ENCODE measurements around the gene TNFRSF6B. TPM values are rescaled to one million over a fixed set of nuclear protein-coding genes. Genes with fewer than 3 reads are reported as not detected.
A peak's percentile ranks its signal among the peaks of the same experiment; 100 is the strongest.
"Not testable (repeated sequence)": the region's sequence is repeated elsewhere in the genome, so short reads cannot be mapped to it uniquely, and the experiment has no call there.

The TNFRSF6B gene
- total and polyA plus RNA-seq, 2 donors from 2014 or later, result 2.4 to 64.5 TPM

- Histone ChIP-seq H3K9ac (ENCODE audit: low read length in 3 of 3) (peak overlapping the region; percentile 37 to 89 (median 83)), H3K27ac (ENCODE audit: low read depth in 2 of 2, low read length in 2 of 2) (peak overlapping the region; percentile 74 to 81), H3K4me3 (ENCODE audit: low read length in 3 of 3) (peak overlapping the region; percentile 79 to 94 (median 91)), H3K4me1 (ENCODE audit: control insufficient read depth in 2 of 3, insufficient read depth in 2 of 3, low read depth in 1 of 3, low read length in 3 of 3) (peaks cover 0 to 19% (median 3%) of the 10 kb centered on the region in 3 donors), H3K9me3 (ENCODE audit: control insufficient read depth in 2 of 3, insufficient read depth in 1 of 3, low read length in 3 of 3) (no peaks in the 10 kb centered on the region), H3K27me3 (ENCODE audit: control insufficient read depth, insufficient read depth, low read length) (no peaks in the 10 kb centered on the region), H3K36me3 (ENCODE audit: control insufficient read depth in 2 of 3, insufficient read depth in 3 of 3, low read length in 3 of 3) (peaks cover 0 to 11% (median 4%) of the 10 kb centered on the region in 3 donors)
- intact Hi-C loops (cut with DNase I), result no loop called here
- DNase-seq (no peak), FAIRE-seq (no peak)
- no peak for TF ChIP-seq CTCF (IDR thresholded peaks at IDR 0.05; ENCODE audit: borderline replicate concordance, extremely low read depth, insufficient read depth)
Observed at GRCh38 chr20:63658749-63659187, 37.7 kb upstream of the TNFRSF6B start.

- intact Hi-C loops (cut with DNase I), result no loop called here
- H3K9ac ChIP-seq (ENCODE audit: low read length in 3 of 3), result peak overlapping the region in 2 of 3 donors; percentile 37 to 89
- FAIRE-seq (no peak), DNase-seq (peak in 2 of 5 donors; percentile 48 to 75)
- peak overlapping the region; percentile 79 to 94 (median 91) for H3K4me3 ChIP-seq (ENCODE audit: low read length in 3 of 3)
- no peaks in the 10 kb centered on the region for H3K27me3 ChIP-seq (ENCODE audit: control insufficient read depth, insufficient read depth, low read length)
- peaks cover 0 to 16% (median 0%) of the 10 kb centered on the region in 3 donors for H3K4me1 ChIP-seq (ENCODE audit: control insufficient read depth in 2 of 3, insufficient read depth in 2 of 3, low read depth in 1 of 3, low read length in 3 of 3)
- peak overlapping the region in 1 of 2 donors; percentile 81 for H3K27ac ChIP-seq (ENCODE audit: low read depth in 2 of 2, low read length in 2 of 2)
- peaks cover 0 to 11% (median 4%) of the 10 kb centered on the region in 3 donors for H3K36me3 ChIP-seq (ENCODE audit: control insufficient read depth in 2 of 3, insufficient read depth in 3 of 3, low read length in 3 of 3)
- no peak for TF ChIP-seq CTCF (IDR thresholded peaks at IDR 0.05; ENCODE audit: borderline replicate concordance, extremely low read depth, insufficient read depth)
- H3K9me3 ChIP-seq (ENCODE audit: control insufficient read depth in 2 of 3, insufficient read depth in 1 of 3, low read length in 3 of 3), result no peaks in the 10 kb centered on the region
Observed at GRCh38 chr20:63659370-63659769, 37.1 kb upstream of the TNFRSF6B start.

- H3K4me3 ChIP-seq (ENCODE audit: low read length in 3 of 3); H3K9ac ChIP-seq (ENCODE audit: low read length in 3 of 3); H3K27ac ChIP-seq (ENCODE audit: low read depth in 2 of 2, low read length in 2 of 2); intact Hi-C loops (cut with DNase I); FAIRE-seq; DNase-seq; H3K9me3 ChIP-seq (ENCODE audit: control insufficient read depth in 2 of 3, insufficient read depth in 1 of 3, low read length in 3 of 3); H3K27me3 ChIP-seq (ENCODE audit: control insufficient read depth, insufficient read depth, low read length): not testable (repeated sequence)
- Histone ChIP-seq H3K4me1 (ENCODE audit: control insufficient read depth in 2 of 3, insufficient read depth in 2 of 3, low read depth in 1 of 3, low read length in 3 of 3) (peaks cover 0 to 16% (median 0%) of the 10 kb centered on the region in 3 donors), H3K36me3 (ENCODE audit: control insufficient read depth in 2 of 3, insufficient read depth in 3 of 3, low read length in 3 of 3) (peaks cover 0 to 11% (median 4%) of the 10 kb centered on the region in 3 donors)
Observed at GRCh38 chr20:63660174-63660573, 36.3 kb upstream of the TNFRSF6B start.

GRCh38 chr20:63660622-63661021 is 35.8 kb upstream of the TNFRSF6B start:
- Histone ChIP-seq H3K9ac (ENCODE audit: low read length in 3 of 3) (no peak overlapping the region), H3K36me3 (ENCODE audit: control insufficient read depth in 2 of 3, insufficient read depth in 3 of 3, low read length in 3 of 3) (peaks cover 0 to 11% (median 4%) of the 10 kb centered on the region in 3 donors), H3K27me3 (ENCODE audit: control insufficient read depth, insufficient read depth, low read length) (no peaks in the 10 kb centered on the region), H3K4me3 (ENCODE audit: low read length in 3 of 3) (no peak overlapping the region), H3K4me1 (ENCODE audit: control insufficient read depth in 2 of 3, insufficient read depth in 2 of 3, low read depth in 1 of 3, low read length in 3 of 3) (peaks cover 0 to 14% (median 0%) of the 10 kb centered on the region in 3 donors), H3K27ac (ENCODE audit: low read depth in 2 of 2, low read length in 2 of 2) (no peak overlapping the region), H3K9me3 (ENCODE audit: control insufficient read depth in 2 of 3, insufficient read depth in 1 of 3, low read length in 3 of 3) (no peaks in the 10 kb centered on the region)
- DNase-seq (no peak), FAIRE-seq (no peak)
- intact Hi-C loops (cut with DNase I), result no loop called here
- no peak for TF ChIP-seq CTCF (IDR thresholded peaks at IDR 0.05; ENCODE audit: borderline replicate concordance, extremely low read depth, insufficient read depth)
